Activated CD4-positive, alpha-beta memory T cell treated with anti-CD3 and anti-CD28 coated beads, Interleukin-2, amount 10 ng/mL, durations not matched to agents 7 days and 5 days (primary cell): ENCODE measurements around the gene DCLK2. TPM values are rescaled to one million over a fixed set of nuclear protein-coding genes. Genes with fewer than 3 reads are reported as not detected.

Source experiments
- CTCF ChIA-PET: fragments of 350-600 bp; sonication (Branson Sonifier 250); formaldehyde crosslinking; loops from one replicate; lab custom pipeline; 2021; ENCODE audit warnings: antibody characterized with exemption, inconsistent platforms; lab: Charles Lee
- POLR2A ChIA-PET: fragments of 350-600 bp; sonication (Branson Sonifier 250); formaldehyde crosslinking; loops from one replicate; lab custom pipeline; 2021; ENCODE audit warnings: antibody characterized with exemption; lab: Charles Lee
- DNase-seq: peaks from one replicate; pipeline ENCODE4 v3.0.0-alpha.2; 2020
- H3K27ac Mint-ChIP-seq: one replicate; pipeline ENCODE4 v1.8.0; 2021; ENCODE audit warnings: mild to moderate bottlenecking, mixed read lengths
- H3K27me3 Mint-ChIP-seq: one replicate; pipeline ENCODE4 v1.8.0; 2021; ENCODE audit warnings: mixed read lengths
- H3K36me3 Mint-ChIP-seq: one replicate; pipeline ENCODE4 v1.8.0; 2021; ENCODE audit warnings: low read depth, mixed read lengths
- H3K4me1 Mint-ChIP-seq: one replicate; pipeline ENCODE4 v1.8.0; 2021; ENCODE audit warnings: mixed read lengths
- H3K4me3 Mint-ChIP-seq: one replicate; pipeline ENCODE4 v1.8.0; 2021; ENCODE audit warnings: mild to moderate bottlenecking, mixed read lengths
- H3K9me3 Mint-ChIP-seq: one replicate; pipeline ENCODE4 v1.8.0; 2021; ENCODE audit warnings: mixed read lengths
- total RNA-seq, 2 experiments: library from RNA; stranded (reverse); gene quantifications; one replicate each; pipeline ENCODE4 v1.2.3, GENCODE V29; 2021

The DCLK2 gene
- total RNA-seq, 2 experiments from 2014 or later = 0.05 to 0.08 TPM

- no peak overlapping the region for H3K4me3 Mint-ChIP-seq
- peaks cover 4% of the 10 kb centered on the region for H3K36me3 Mint-ChIP-seq
- peaks cover 6% of the 10 kb centered on the region for H3K4me1 Mint-ChIP-seq
- H3K9me3 Mint-ChIP-seq = no peaks in the 10 kb centered on the region
- POLR2A ChIA-PET = no interaction called here
- DNase-seq = no peak
- H3K27ac Mint-ChIP-seq = no peak overlapping the region
- H3K27me3 Mint-ChIP-seq = peaks cover 17% of the 10 kb centered on the region
- CTCF ChIA-PET = no interaction called here
Measured at GRCh38 chr4:150114641-150115040, 36.4 kb downstream of the DCLK2 start.

GRCh38 chr4:150115851-150116250, 37.6 kb downstream of the DCLK2 start:
- Mint-ChIP-seq H3K27ac (no peak overlapping the region), H3K9me3 (no peaks in the 10 kb centered on the region), H3K36me3 (peaks cover 4% of the 10 kb centered on the region), H3K27me3 (peaks cover 14% of the 10 kb centered on the region), H3K4me1 (peaks cover 6% of the 10 kb centered on the region), H3K4me3 (no peak overlapping the region)
- ChIA-PET POLR2A (no interaction called here), CTCF (no interaction called here)
- DNase-seq = no peak

GRCh38 chr4:150116506-150116905, 38.3 kb downstream of the DCLK2 start:
- H3K9me3 Mint-ChIP-seq = peaks cover 3% of the 10 kb centered on the region
- peaks cover 6% of the 10 kb centered on the region for H3K4me1 Mint-ChIP-seq
- H3K27me3 Mint-ChIP-seq = peaks cover 13% of the 10 kb centered on the region
- DNase-seq = no peak
- POLR2A ChIA-PET = no interaction called here
- H3K4me3 Mint-ChIP-seq = no peak overlapping the region
- CTCF ChIA-PET = no interaction called here
- H3K36me3 Mint-ChIP-seq = peaks cover 4% of the 10 kb centered on the region
- H3K27ac Mint-ChIP-seq = no peak overlapping the region

- Mint-ChIP-seq H3K27me3 (peaks cover 8% of the 10 kb centered on the region), H3K4me3 (no peak overlapping the region), H3K27ac (no peak overlapping the region), H3K4me1 (peaks cover 6% of the 10 kb centered on the region), H3K36me3 (peaks cover 4% of the 10 kb centered on the region), H3K9me3 (peaks cover 4% of the 10 kb centered on the region)
- ChIA-PET POLR2A (no interaction called here), CTCF (no interaction called here)
- DNase-seq = no peak
Measured at GRCh38 chr4:150117094-150117493, 38.8 kb downstream of the DCLK2 start.

GRCh38 chr4:150117629-150118028, 39.4 kb downstream of the DCLK2 start:
- H3K4me3 Mint-ChIP-seq = no peak overlapping the region
- H3K27ac Mint-ChIP-seq = no peak overlapping the region
- ChIA-PET POLR2A (no interaction called here), CTCF (no interaction called here)
- H3K27me3 Mint-ChIP-seq = peaks cover 8% of the 10 kb centered on the region
- H3K36me3 Mint-ChIP-seq = peaks cover 4% of the 10 kb centered on the region
- DNase-seq = no peak
- H3K4me1 Mint-ChIP-seq = peaks cover 6% of the 10 kb centered on the region
- peaks cover 4% of the 10 kb centered on the region for H3K9me3 Mint-ChIP-seq

GRCh38 chr4:150119492-150119891, 41.2 kb downstream of the DCLK2 start:
- ChIA-PET CTCF (no interaction called here), POLR2A (no interaction called here)

GRCh38 chr4:150123087-150123486, 44.8 kb downstream of the DCLK2 start:
- ChIA-PET CTCF (interaction anchor here (0.7 kb wide), 1 partner anchor 13 kb away, joined by 3 read pairs; no protein-coding TSS in a partner anchor), POLR2A (no interaction called here)
- H3K36me3 Mint-ChIP-seq = no peaks in the 10 kb centered on the region
- no peak for DNase-seq
- no peaks in the 10 kb centered on the region for H3K27me3 Mint-ChIP-seq
- H3K9me3 Mint-ChIP-seq = peaks cover 4% of the 10 kb centered on the region
- no peak overlapping the region for H3K4me3 Mint-ChIP-seq
- H3K27ac Mint-ChIP-seq = no peak overlapping the region
- peaks cover 3% of the 10 kb centered on the region for H3K4me1 Mint-ChIP-seq

More at GRCh38 chr4:150119492-150119891, 41.2 kb downstream of the DCLK2 start:
- H3K4me3 Mint-ChIP-seq = no peak overlapping the region
- H3K27ac Mint-ChIP-seq = no peak overlapping the region
- DNase-seq = no peak
- no peaks in the 10 kb centered on the region for H3K36me3 Mint-ChIP-seq
- H3K27me3 Mint-ChIP-seq = no peaks in the 10 kb centered on the region
- peaks cover 5% of the 10 kb centered on the region for H3K4me1 Mint-ChIP-seq
- peaks cover 4% of the 10 kb centered on the region for H3K9me3 Mint-ChIP-seq

- POLR2A ChIA-PET = no interaction called here
- CTCF ChIA-PET = no interaction called here
- Mint-ChIP-seq H3K4me1 (peaks cover 3% of the 10 kb centered on the region), H3K27ac (no peak overlapping the region), H3K36me3 (no peaks in the 10 kb centered on the region), H3K27me3 (no peaks in the 10 kb centered on the region), H3K9me3 (peaks cover 4% of the 10 kb centered on the region), H3K4me3 (no peak overlapping the region)
- DNase-seq = no peak
Measured at GRCh38 chr4:150123796-150124677, 45.8 kb downstream of the DCLK2 start.

- ChIA-PET CTCF (no interaction called here), POLR2A (no interaction called here)
- Mint-ChIP-seq H3K4me3 (no peak overlapping the region), H3K27me3 (peaks cover 7% of the 10 kb centered on the region), H3K9me3 (peaks cover 3% of the 10 kb centered on the region), H3K27ac (no peak overlapping the region), H3K4me1 (peaks cover 3% of the 10 kb centered on the region), H3K36me3 (no peaks in the 10 kb centered on the region)
- DNase-seq = no peak
Measured at GRCh38 chr4:150126201-150126863, 48.1 kb downstream of the DCLK2 start.

GRCh38 chr4:150126864-150127203, 48.6 kb downstream of the DCLK2 start:
- CTCF ChIA-PET = no interaction called here
- no peak for DNase-seq
- Mint-ChIP-seq H3K27ac (no peak overlapping the region), H3K27me3 (peaks cover 9% of the 10 kb centered on the region), H3K36me3 (no peaks in the 10 kb centered on the region), H3K4me3 (no peak overlapping the region), H3K9me3 (no peaks in the 10 kb centered on the region), H3K4me1 (peaks cover 3% of the 10 kb centered on the region)
- POLR2A ChIA-PET = no interaction called here

- Mint-ChIP-seq H3K4me3 (no peak overlapping the region), H3K36me3 (no peaks in the 10 kb centered on the region), H3K9me3 (no peaks in the 10 kb centered on the region), H3K27ac (no peak overlapping the region), H3K27me3 (peaks cover 10% of the 10 kb centered on the region), H3K4me1 (peaks cover 3% of the 10 kb centered on the region)
- no peak for DNase-seq
- ChIA-PET CTCF (no interaction called here), POLR2A (no interaction called here)
Measured at GRCh38 chr4:150127757-150128156, 49.5 kb downstream of the DCLK2 start.

GRCh38 chr4:150130933-150131332, 52.7 kb downstream of the DCLK2 start:
- DNase-seq = no peak
- ChIA-PET CTCF (no interaction called here), POLR2A (no interaction called here)
- Mint-ChIP-seq H3K27ac (no peak overlapping the region), H3K4me1 (no peaks in the 10 kb centered on the region), H3K9me3 (no peaks in the 10 kb centered on the region), H3K36me3 (no peaks in the 10 kb centered on the region), H3K4me3 (no peak overlapping the region), H3K27me3 (peaks cover 24% of the 10 kb centered on the region)

- ChIA-PET CTCF (no interaction called here), POLR2A (no interaction called here)
- H3K4me3 Mint-ChIP-seq = no peak overlapping the region
- no peak overlapping the region for H3K27ac Mint-ChIP-seq
- no peak for DNase-seq
- H3K36me3 Mint-ChIP-seq = no peaks in the 10 kb centered on the region
- peaks cover 3% of the 10 kb centered on the region for H3K4me1 Mint-ChIP-seq
- no peaks in the 10 kb centered on the region for H3K9me3 Mint-ChIP-seq
- peaks cover 24% of the 10 kb centered on the region for H3K27me3 Mint-ChIP-seq
Measured at GRCh38 chr4:150131581-150132228, 53.5 kb downstream of the DCLK2 start.
